AG10803 (cell line): ENCODE results near the gene ADCY1.

Experiments used
- DNase-seq: peaks from one replicate; pipeline ENCODE4 v3.0.0; 2010; ENCODE audit warnings: low read depth
- H3K4me3 ChIP-seq: 2 replicates; pipeline ENCODE4 v1.5.1; 2011; ENCODE audit warnings: mild to moderate bottlenecking, low read length, control low read depth
- TF ChIP-seq, protein P1 (sequence below): conservative IDR thresholded peaks from 2 replicates; pipeline ENCODE4 v1.5.1; 2011; ENCODE audit warnings: mild to moderate bottlenecking, low read length, control low read depth, inconsistent platforms

Gene ADCY1

GRCh38 chr7:45692031-45692430 lies 117.9 kb downstream of the ADCY1 start:
- no peak overlapping the region for H3K4me3 ChIP-seq
- DNase-seq, result no peak
- TF ChIP-seq, protein P1, sequence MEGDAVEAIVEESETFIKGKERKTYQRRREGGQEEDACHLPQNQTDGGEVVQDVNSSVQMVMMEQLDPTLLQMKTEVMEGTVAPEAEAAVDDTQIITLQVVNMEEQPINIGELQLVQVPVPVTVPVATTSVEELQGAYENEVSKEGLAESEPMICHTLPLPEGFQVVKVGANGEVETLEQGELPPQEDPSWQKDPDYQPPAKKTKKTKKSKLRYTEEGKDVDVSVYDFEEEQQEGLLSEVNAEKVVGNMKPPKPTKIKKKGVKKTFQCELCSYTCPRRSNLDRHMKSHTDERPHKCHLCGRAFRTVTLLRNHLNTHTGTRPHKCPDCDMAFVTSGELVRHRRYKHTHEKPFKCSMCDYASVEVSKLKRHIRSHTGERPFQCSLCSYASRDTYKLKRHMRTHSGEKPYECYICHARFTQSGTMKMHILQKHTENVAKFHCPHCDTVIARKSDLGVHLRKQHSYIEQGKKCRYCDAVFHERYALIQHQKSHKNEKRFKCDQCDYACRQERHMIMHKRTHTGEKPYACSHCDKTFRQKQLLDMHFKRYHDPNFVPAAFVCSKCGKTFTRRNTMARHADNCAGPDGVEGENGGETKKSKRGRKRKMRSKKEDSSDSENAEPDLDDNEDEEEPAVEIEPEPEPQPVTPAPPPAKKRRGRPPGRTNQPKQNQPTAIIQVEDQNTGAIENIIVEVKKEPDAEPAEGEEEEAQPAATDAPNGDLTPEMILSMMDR, result no peak

DNA sequence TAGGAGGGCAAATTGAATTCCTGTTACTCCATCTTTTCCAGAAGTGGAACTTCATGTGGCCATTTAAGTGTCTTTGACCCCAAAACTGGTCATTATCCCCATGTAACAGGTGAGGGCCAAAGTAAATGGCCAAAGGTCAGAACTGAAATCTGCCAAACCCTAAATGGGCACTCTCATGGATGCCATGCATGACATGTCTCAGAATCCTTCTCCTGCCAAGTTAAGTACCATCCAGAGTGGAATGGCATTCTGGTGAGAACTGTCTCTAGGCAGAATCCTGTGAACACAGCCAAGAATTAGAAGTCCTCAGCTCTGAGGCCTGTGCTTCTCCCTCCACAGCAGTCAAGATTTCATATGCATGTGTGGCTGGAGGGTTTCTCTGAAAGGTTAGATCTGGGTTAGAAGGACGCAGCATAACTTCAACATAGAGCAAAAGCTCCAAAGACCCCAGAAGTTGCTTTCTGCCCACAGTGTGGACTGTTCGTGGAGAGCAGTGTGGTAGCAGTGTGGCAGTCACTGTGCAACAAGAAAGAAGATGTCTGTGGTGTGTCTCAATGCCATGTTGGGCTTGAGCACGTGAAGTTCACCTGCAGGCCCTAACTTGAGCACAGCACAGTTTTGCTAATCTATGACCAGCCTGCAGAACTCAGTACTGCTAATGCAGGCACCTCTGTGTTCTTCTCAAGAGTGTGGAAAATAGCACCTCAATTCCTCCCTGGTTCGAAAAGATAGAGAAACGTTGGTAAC lies 121.3 kb downstream of the ADCY1 start:
- DNase-seq, result no peak
- TF ChIP-seq, protein P1, result no peak
- no peak overlapping the region for H3K4me3 ChIP-seq

DNA sequence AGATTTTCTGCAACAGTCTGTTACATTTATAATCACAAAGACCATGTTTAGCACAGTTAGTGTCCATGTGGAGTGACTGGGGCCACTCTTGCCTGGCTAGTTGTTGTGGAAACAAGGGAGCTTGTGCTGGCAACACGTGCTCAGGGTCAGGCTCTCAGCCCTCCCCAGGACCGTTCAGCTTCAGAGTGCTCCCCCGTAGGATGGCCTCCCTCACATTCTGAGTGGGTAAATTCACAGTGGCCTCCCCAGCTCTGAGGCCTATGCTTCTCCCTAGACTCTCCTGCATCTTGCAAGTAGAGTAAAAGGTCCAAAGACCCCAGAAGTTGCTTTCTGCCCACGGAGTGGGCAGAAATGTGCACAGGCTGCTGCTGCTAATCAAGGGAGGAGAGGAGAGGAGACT lies 122.3 kb downstream of the ADCY1 start:
- no peak overlapping the region for H3K4me3 ChIP-seq
- TF ChIP-seq, protein P1, result no peak
- DNase-seq, result no peak

GRCh38 chr7:45697576-45698136 lies 123.5 kb downstream of the ADCY1 start:
- H3K4me3 ChIP-seq, result no peak overlapping the region
- DNase-seq, result peak; percentile 17
- TF ChIP-seq, protein P1, result no peak

- DNase-seq, result no peak
- TF ChIP-seq, protein P1, result no peak
Measured at GRCh38 chr7:45698303-45699014, 124.3 kb downstream of the ADCY1 start.

GRCh38 chr7:45699015-45699309 lies 124.8 kb downstream of the ADCY1 start:
- H3K4me3 ChIP-seq, result no peak overlapping the region
- DNase-seq, result no peak
- TF ChIP-seq, protein P1, result no peak

More at GRCh38 chr7:45698303-45699014, 124.3 kb downstream of the ADCY1 start:
- H3K4me3 ChIP-seq, result no peak overlapping the region
